Measurements from ENCODE around the gene HSPA8.
A peak's percentile ranks its signal among the peaks of the same experiment; 100 is the strongest.

The HSPA8 gene

GRCh38 chr11:123046473-123047259, 15.3 kb downstream of the HSPA8 start:
- no peak for DNase-seq

- no peak for DNase-seq
Measured at GRCh38 chr11:123045101-123045500, 16.8 kb downstream of the HSPA8 start.

DNA sequence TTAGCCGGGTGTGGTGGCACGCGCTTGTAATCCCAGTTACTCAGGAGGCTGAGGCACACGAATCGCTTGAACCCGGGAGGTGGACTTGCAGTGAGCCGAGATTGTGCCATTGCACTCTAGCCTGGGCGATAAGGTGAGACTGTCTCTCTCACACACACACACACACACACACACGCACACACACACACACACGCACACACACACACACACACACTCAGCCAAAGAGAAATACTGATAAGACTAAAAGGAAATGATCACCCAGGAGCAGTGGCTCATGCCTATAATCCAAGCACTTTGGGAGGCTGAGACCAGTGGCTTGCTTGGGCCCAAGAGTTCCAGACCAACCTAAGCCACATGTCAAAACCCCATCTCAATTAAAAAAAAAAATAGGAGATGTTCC, 20.8 kb downstream of the HSPA8 start:
- no peak for DNase-seq

- no peak for DNase-seq
Measured at GRCh38 chr11:123040111-123040432, 21.9 kb downstream of the HSPA8 start.

GRCh38 chr11:123035831-123036230, 26.1 kb downstream of the HSPA8 start:
- no peak for DNase-seq

DNA sequence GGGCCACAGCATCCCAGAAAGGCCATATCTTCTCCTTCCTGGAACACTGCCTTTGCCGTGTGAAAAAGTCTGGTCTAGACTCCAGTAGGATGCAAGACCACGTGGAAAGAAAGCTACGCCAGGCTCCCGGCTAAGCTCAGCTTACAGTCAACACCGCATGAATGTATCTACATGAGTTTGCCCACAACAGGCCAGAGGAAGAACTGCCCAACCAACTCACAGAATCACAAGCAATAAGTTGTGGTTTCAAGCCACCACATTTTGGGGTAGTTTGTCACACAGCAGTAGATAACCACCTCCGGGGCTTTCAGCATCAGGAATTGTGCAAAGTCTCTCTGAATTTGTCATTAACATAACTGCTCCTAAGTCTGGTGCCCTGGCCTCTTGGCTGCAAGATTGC, 27.3 kb downstream of the HSPA8 start:
- no peak for DNase-seq

- DNase-seq = no peak
Measured at GRCh38 chr11:123033895-123034294, 28.0 kb downstream of the HSPA8 start.

DNA sequence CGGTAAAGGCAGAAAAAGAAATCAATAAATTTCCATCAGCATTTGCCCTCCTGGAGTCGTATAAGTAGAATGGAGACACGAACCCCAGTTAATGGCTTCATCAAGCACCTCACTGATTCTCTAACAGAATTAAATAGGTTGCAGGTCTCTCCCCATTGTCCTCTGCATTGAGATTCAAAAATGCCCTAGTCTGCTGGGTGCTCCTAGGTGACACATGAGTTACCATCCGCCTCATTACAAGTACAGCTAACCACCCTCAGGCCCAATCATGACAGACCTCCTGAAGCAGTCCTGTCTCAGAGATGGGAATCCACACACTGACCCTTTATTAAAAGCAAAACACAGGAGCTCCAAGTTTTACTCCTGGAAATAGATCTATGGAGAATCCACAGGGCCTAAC, 31.4 kb downstream of the HSPA8 start:
- no peak for DNase-seq

DNA sequence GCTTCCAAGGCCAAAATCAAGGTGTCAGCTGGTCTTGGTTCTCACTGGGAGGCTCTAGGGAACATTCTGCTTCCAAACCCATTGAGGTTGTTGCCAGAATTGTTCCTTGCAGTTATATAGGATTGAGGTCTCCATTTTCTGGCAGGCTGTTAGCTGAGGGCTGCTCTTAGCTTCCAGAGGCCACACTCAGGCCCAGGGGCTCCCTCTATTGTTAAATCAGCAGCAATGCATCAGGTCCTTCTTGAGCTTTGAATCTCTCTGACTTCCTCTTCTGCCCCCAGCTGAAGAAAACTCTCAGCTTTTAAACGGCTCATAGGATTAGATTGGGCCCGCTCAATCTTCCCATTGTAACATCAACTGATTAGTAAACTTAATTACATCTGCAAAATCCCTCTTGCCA, 41.0 kb downstream of the HSPA8 start:
- peak; percentile 38 for DNase-seq

DNA sequence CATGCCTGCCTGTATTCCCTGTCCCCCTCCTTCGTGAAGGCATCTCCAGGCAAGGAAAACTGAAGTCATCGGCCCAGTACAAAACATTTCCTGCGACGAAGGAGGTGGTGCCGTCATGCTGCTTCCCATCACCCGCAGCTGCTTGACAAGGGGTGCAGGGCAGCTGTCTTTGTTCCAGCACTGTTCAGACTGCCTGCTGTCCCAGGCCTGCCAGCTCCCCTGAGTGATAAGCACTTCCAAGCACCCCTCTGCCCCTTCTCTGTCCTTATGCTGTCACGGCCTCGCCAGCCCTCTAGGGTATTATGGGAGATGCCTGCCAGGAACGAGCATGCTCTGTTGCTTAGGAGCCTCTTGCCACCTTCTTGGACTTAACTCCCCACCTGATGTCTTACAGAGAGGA, 43.2 kb downstream of the HSPA8 start:
- no peak for DNase-seq

DNA sequence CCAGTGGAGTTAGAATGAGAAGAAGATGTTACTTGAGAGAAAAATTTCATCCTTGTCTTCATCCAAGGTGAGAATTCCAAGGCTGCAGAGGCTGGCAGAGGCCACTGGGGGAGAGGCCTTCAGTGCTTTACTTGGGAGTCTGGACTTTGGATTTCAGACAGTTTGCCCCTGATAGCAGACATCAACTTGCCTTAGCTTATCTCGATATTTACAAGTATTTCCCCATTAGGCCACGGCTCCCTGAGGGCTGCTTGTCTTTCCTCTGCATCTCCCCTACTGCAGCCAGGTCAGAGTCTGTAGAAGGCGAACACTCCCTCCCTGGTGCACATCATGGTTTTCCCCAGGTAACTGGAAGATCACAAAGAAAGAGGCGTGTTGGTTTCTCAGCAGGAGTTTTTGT, 50.4 kb downstream of the HSPA8 start:
- DNase-seq = no peak

Data from stimulated activated CD4-positive, alpha-beta T cell treated with anti-CD3 and anti-CD28 coated beads, Interleukin-1b, Interleukin-23, amount 100 ng/mL, for 48 hours (primary cell).